Duodenal mucosa (tissue), 2 donors: ENCODE results near the gene TBC1D4.
A peak's percentile ranks its signal among the peaks of the same experiment; 100 is the strongest.

Experiments
- H3K27ac ChIP-seq: one replicate; pipeline ENCODE4 v1.7.0; 2013; ENCODE audit warnings: low read depth, low read length
- H3K27me3 ChIP-seq, 2 donors: one replicate each; pipeline ENCODE4 v1.7.0; 2013; ENCODE audit warnings: low read length in 2 of 2, control low read depth in 1 of 2; ENCODE audit not compliant: insufficient read depth in 2 of 2, control insufficient read depth in 1 of 2
- H3K36me3 ChIP-seq, 2 donors: one replicate each; pipeline ENCODE4 v1.7.0; 2013; ENCODE audit warnings: low read length in 2 of 2, control low read depth in 1 of 2; ENCODE audit not compliant: insufficient read depth in 2 of 2, control insufficient read depth in 1 of 2
- H3K4me1 ChIP-seq, 2 donors: one replicate each; pipeline ENCODE4 v1.7.0; 2013; ENCODE audit warnings: low read length in 2 of 2, control low read depth in 1 of 2; ENCODE audit not compliant: insufficient read depth in 2 of 2, control insufficient read depth in 1 of 2
- H3K4me3 ChIP-seq, 2 donors: one replicate each; pipeline ENCODE4 v1.7.0; 2013; ENCODE audit warnings: low read length in 2 of 2, low read depth in 1 of 2
- H3K9ac ChIP-seq, 2 donors: one replicate each; pipeline ENCODE4 v1.7.0; 2013; ENCODE audit warnings: low read length in 2 of 2, low read depth in 1 of 2
- H3K9me3 ChIP-seq, 2 donors: one replicate each; pipeline ENCODE4 v1.7.0; 2013; ENCODE audit warnings: low read length in 2 of 2, control low read depth in 1 of 2; ENCODE audit not compliant: control insufficient read depth in 1 of 2

Gene TBC1D4

GRCh38 chr13:75508002-75508548, 26.1 kb upstream of the TBC1D4 start:
- H3K27ac ChIP-seq, result no peak overlapping the region
- no peaks in the 10 kb centered on the region for H3K9me3 ChIP-seq
- no peak overlapping the region for H3K4me3 ChIP-seq
- H3K36me3 ChIP-seq, result no peaks in the 10 kb centered on the region
- H3K9ac ChIP-seq, result no peak overlapping the region
- no peaks in the 10 kb centered on the region for H3K4me1 ChIP-seq
- no peaks in the 10 kb centered on the region for H3K27me3 ChIP-seq

DNA sequence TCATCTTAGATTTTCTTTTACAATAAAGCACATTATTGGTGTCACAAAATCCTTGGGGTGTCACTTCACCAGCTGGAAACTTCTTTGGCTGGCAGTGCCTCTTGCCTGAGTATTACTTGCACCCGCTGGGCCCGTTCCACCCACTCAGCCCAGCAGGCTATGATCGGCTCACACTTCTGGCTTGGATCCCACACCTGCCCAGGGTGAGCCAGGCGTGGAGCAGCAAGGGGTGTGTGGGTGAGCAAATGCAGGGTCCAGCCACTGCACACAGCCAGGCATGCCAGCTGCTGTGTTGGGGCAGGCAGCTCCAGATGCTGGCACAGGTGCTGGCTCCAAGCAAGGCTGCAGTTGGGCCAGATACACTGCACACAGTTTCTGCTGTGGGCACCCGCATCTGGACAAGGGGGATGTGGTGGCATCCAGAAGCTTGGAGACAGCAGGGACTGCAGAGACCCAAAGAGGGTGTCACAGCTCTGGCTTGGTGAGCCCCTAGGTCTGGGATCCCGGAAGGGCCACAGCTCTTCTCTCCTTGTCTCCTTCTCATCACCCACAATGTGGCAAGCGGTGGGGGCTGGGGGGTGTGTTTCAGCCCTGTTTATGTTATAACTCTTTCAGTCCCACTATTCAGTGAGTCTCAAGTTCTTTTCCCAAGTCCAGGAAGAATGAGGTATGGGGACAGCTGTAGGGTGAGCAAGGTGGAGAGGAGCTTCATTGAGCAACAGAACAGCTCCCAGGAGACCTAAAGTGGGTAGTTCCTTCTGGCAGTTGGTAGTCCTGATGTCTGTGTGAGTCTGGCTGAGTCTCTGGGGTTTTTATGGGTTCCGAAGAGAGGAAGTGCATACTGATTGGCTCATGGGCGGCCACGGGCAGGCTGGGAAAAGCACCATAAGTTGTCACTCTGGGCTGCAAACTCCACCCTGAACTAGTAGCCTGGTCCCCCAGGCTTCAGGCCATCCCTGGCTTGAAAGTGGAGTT, 25.3 kb upstream of the TBC1D4 start:
- no peak overlapping the region for H3K9ac ChIP-seq
- H3K27ac ChIP-seq, result no peak overlapping the region
- no peaks in the 10 kb centered on the region for H3K36me3 ChIP-seq
- H3K4me1 ChIP-seq, result no peaks in the 10 kb centered on the region
- no peaks in the 10 kb centered on the region for H3K27me3 ChIP-seq
- no peak overlapping the region for H3K4me3 ChIP-seq
- no peaks in the 10 kb centered on the region for H3K9me3 ChIP-seq

- no peaks in the 10 kb centered on the region for H3K36me3 ChIP-seq
- no peak overlapping the region for H3K27ac ChIP-seq
- no peaks in the 10 kb centered on the region for H3K27me3 ChIP-seq
- H3K4me3 ChIP-seq, result no peak overlapping the region
- H3K4me1 ChIP-seq, result no peaks in the 10 kb centered on the region
- no peak overlapping the region for H3K9ac ChIP-seq
- no peaks in the 10 kb centered on the region for H3K9me3 ChIP-seq
Observed at GRCh38 chr13:75506018-75506417, 24.0 kb upstream of the TBC1D4 start.

GRCh38 chr13:75505327-75505726, 23.4 kb upstream of the TBC1D4 start:
- Histone ChIP-seq H3K27me3 (no peaks in the 10 kb centered on the region), H3K4me1 (no peaks in the 10 kb centered on the region), H3K9me3 (no peaks in the 10 kb centered on the region)

DNA sequence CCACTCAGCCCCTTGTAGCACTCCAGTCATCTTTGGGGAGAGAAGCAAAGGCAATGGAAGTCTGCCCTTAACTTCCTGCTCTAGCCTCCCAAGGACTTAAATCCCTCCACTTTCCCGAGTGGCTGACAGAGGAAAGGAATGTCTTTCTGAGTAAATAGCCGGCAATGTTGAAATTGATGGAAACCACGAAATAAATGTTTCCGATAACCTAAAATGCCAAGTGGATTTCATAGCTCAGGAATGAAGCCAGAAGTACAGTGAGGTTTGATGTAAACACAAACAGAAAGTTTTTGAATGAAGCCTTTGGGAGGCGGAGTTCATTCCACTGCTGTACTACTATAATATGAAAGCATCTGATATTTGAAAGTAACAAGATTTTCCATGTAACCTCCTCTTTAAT, 14.0 kb upstream of the TBC1D4 start:
- Histone ChIP-seq H3K9ac (no peak overlapping the region), H3K9me3 (no peaks in the 10 kb centered on the region), H3K4me1 (no peaks in the 10 kb centered on the region), H3K27me3 (no peaks in the 10 kb centered on the region), H3K4me3 (no peak overlapping the region), H3K27ac (no peak overlapping the region), H3K36me3 (no peaks in the 10 kb centered on the region)

More at GRCh38 chr13:75505327-75505726, 23.4 kb upstream of the TBC1D4 start:
- H3K4me3 ChIP-seq, result no peak overlapping the region
- H3K27ac ChIP-seq, result no peak overlapping the region
- H3K36me3 ChIP-seq, result no peaks in the 10 kb centered on the region
- H3K9ac ChIP-seq, result no peak overlapping the region

- Histone ChIP-seq H3K9me3 (no peaks in the 10 kb centered on the region), H3K9ac (no peak overlapping the region), H3K27ac (no peak overlapping the region), H3K4me1 (no peaks in the 10 kb centered on the region), H3K36me3 (no peaks in the 10 kb centered on the region), H3K27me3 (no peaks in the 10 kb centered on the region), H3K4me3 (no peak overlapping the region)
Observed at GRCh38 chr13:75494491-75494890, 12.5 kb upstream of the TBC1D4 start.

DNA sequence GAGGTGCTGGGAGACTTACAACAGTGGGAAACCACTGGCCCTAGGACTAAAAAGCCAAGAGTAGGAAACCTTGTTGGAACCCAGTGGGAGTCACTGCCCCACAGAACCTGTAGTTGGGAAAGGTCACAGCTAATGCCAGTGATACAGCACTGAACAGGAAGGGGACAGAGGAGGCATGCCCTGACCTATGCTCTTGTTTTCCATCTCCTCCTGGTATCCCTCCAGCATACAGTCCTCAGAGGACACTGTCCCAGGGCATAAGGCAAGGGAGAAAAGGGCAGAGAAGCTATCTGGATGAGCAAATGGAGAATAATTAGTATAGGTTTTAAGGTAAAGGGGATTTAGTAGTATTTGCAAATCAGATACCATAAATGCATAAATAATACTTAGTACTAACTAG, 11.2 kb upstream of the TBC1D4 start:
- Histone ChIP-seq H3K36me3 (no peaks in the 10 kb centered on the region), H3K27ac (no peak overlapping the region), H3K27me3 (no peaks in the 10 kb centered on the region), H3K4me3 (no peak overlapping the region), H3K4me1 (no peaks in the 10 kb centered on the region), H3K9ac (no peak overlapping the region), H3K9me3 (no peaks in the 10 kb centered on the region)

GRCh38 chr13:75492389-75492788, 10.4 kb upstream of the TBC1D4 start:
- Histone ChIP-seq H3K9me3 (no peaks in the 10 kb centered on the region), H3K4me1 (no peaks in the 10 kb centered on the region), H3K9ac (no peak overlapping the region), H3K36me3 (no peaks in the 10 kb centered on the region), H3K27me3 (no peaks in the 10 kb centered on the region), H3K4me3 (no peak overlapping the region), H3K27ac (no peak overlapping the region)

DNA sequence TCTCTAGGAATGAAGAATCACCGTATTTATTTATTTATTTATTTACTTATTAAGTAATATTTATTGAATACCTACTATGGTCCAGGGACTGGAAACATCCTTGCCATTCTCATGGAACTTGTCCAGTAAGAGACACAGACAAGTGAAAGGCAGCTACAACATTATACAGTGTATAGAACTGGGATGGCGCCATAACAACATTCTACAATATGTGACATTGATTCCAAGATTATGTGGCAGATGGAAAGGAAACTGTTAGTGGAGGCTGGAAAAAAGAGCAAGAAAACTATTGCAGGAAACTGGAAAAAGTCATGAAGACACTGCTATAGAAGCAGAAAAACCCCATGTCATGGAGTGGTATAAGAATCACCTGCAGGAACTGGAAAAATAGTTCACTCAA, 9.4 kb upstream of the TBC1D4 start:
- H3K27me3 ChIP-seq, result no peaks in the 10 kb centered on the region
- H3K4me1 ChIP-seq, result no peaks in the 10 kb centered on the region
- no peak overlapping the region for H3K4me3 ChIP-seq
- no peak overlapping the region for H3K27ac ChIP-seq
- H3K36me3 ChIP-seq, result no peaks in the 10 kb centered on the region
- no peak overlapping the region for H3K9ac ChIP-seq
- no peaks in the 10 kb centered on the region for H3K9me3 ChIP-seq

GRCh38 chr13:75489502-75490263, 7.7 kb upstream of the TBC1D4 start:
- no peak overlapping the region for H3K9ac ChIP-seq
- H3K27me3 ChIP-seq, result peaks cover 0 to 4% of the 10 kb centered on the region in 2 donors
- H3K4me3 ChIP-seq, result peak overlapping the region; percentile 37 to 55
- no peaks in the 10 kb centered on the region for H3K9me3 ChIP-seq
- no peaks in the 10 kb centered on the region for H3K36me3 ChIP-seq
- no peak overlapping the region for H3K27ac ChIP-seq
- no peaks in the 10 kb centered on the region for H3K4me1 ChIP-seq
